HepG2 (cell line): ENCODE results near the gene SUPV3L1. TPM values are rescaled to one million over a fixed set of nuclear protein-coding genes. Genes with fewer than 3 reads are reported as not detected.

Experiments
- BORCS8-MEF2B ChIP-seq: sonication (generic); formaldehyde crosslinking; IDR thresholded peaks from 2 replicates; pipeline ENCODE4 v1.8.0; 2022; ENCODE audit warnings: mild to moderate bottlenecking, missing genetic modification reagents
- GATAD2A ChIP-seq: IDR thresholded peaks from 2 replicates; pipeline ENCODE4 v1.6.1; 2016
- JARID2 ChIP-seq: sonication (generic); formaldehyde crosslinking; IDR thresholded peaks from 2 replicates; pipeline ENCODE4 v1.8.1; 2023; ENCODE audit warnings: missing genetic modification reagents, inconsistent platforms; ENCODE audit not compliant: insufficient replicate concordance
- KLF11 ChIP-seq: IDR thresholded peaks from 2 replicates; pipeline ENCODE4 v1.6.1; 2016; ENCODE audit warnings: missing compliant biosample characterization
- NCOA1 ChIP-seq: sonication (generic); formaldehyde crosslinking; IDR thresholded peaks from 2 replicates; pipeline ENCODE4 v1.9.0; 2021; ENCODE audit warnings: missing genetic modification reagents
- NR2C2 ChIP-seq: sonication (generic); formaldehyde crosslinking; IDR thresholded peaks from 2 replicates; pipeline ENCODE4 v1.4.0; 2020; ENCODE audit warnings: missing genetic modification reagents, mild to moderate bottlenecking, moderate library complexity, borderline replicate concordance
- RAD21 ChIP-seq: fragments of 450-650 bp; formaldehyde crosslinking; IDR thresholded peaks from 2 replicates; pipeline ENCODE4 v1.5.0; 2020; ENCODE audit warnings: mild to moderate bottlenecking
- ZNF605 ChIP-seq: sonication (generic); formaldehyde crosslinking; IDR thresholded peaks from 2 replicates; pipeline ENCODE4 v1.8.0; 2022; ENCODE audit warnings: mild to moderate bottlenecking, missing genetic modification reagents
- polyA plus RNA-seq, 8 experiments: library from polyadenylated mRNA; depleted of rRNA in 3 of 8; stranded (reverse) in 7 of 8; unstranded in 1 of 8; fragments of >200 nt; fragmentation: Illumina TruSeq in 4 of 8; extraction: Trizol in 4 of 8; gene quantifications; 2 replicates each; pipeline versions ENCODE4 v1.2.1 to v1.2.3, GENCODE V29; 2011 to 2016; ENCODE audit warnings: low read depth in 4 of 8, missing spikeins in 1 of 8, mixed read lengths in 1 of 8; ENCODE audit not compliant: insufficient read depth in 1 of 8
- total RNA-seq, 5 experiments: library from RNA; depleted of rRNA; stranded (reverse); fragments of >200 nt; fragmentation: Illumina TruSeq; extraction: Trizol; gene quantifications; 2 replicates each; pipeline ENCODE4 v1.2.3, GENCODE V29; 2016; ENCODE audit warnings: low read depth in 1 of 5
- TF ChIP-seq, protein P1 (sequence below): sonication (generic); formaldehyde crosslinking; IDR thresholded peaks from 2 replicates; pipeline ENCODE4 v1.5.0; 2020; ENCODE audit warnings: missing genetic modification reagents
- TF ChIP-seq, protein P2 (sequence below): sonication (generic); formaldehyde crosslinking; conservative IDR thresholded peaks from 2 replicates; pipeline ENCODE4 v1.8.0; 2022; ENCODE audit warnings: low read depth, missing genetic modification reagents
- TF ChIP-seq, protein P3 (sequence below): sonication (generic); formaldehyde crosslinking; IDR thresholded peaks from 2 replicates; pipeline ENCODE4 v1.5.0; 2020; ENCODE audit warnings: missing genetic modification reagents
- TF ChIP-seq, protein P4 (sequence below): sonication (generic); formaldehyde crosslinking; IDR thresholded peaks from one replicate; pipeline ENCODE4 v1.5.1; 2020; ENCODE audit warnings: mild to moderate bottlenecking, missing genetic modification reagents; ENCODE audit errors: not compliant biosample characterization
- TF ChIP-seq, protein P5 (sequence below): sonication (generic); formaldehyde crosslinking; IDR thresholded peaks from 2 replicates; pipeline ENCODE4 v1.4.0; 2020; ENCODE audit warnings: missing genetic modification reagents

Gene SUPV3L1
- total and polyA plus RNA-seq, 2 of the 13 experiments (the other 11 are each of a cell fraction or from before 2014, with no cell fraction given), result 28.8 to 45.7 TPM

DNA sequence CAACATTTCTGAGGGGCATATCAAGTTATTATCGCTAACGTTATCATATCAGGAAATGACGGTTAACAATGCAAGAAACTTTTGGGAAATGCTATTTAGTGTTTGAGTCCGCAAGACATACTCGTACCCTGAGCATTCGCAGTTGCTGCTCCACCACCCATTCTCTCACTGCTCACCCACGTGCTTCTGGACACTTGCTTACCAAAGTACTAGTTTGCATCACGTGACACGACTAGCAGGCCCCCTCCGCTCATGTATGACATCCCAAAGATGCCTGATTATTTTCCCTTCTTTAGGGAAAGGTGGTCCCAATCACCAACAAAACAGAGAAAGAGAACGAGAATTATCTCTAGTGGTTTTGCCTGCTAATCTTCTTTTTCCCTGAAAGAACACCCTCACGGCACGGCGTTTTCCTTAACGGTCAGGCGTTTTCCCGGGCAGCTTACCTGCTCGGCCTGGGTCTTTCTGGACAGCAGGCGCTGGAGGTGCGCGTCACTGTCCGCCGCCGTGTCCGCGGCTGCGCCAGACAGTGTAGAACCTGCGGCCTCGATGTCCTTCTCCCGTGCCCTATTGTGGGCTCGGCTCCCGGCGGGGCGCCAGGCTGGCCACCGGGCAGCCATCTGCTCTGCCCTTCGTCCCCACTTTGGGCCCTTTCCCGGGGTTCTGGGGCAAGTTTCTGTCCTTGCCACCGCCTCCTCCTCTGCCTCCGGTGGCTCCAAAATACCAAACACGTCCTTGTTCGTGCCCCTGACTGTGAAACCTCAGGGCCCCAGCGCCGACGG is at the start of gene SUPV3L1 (continued):
- TF ChIP-seq, protein P1, sequence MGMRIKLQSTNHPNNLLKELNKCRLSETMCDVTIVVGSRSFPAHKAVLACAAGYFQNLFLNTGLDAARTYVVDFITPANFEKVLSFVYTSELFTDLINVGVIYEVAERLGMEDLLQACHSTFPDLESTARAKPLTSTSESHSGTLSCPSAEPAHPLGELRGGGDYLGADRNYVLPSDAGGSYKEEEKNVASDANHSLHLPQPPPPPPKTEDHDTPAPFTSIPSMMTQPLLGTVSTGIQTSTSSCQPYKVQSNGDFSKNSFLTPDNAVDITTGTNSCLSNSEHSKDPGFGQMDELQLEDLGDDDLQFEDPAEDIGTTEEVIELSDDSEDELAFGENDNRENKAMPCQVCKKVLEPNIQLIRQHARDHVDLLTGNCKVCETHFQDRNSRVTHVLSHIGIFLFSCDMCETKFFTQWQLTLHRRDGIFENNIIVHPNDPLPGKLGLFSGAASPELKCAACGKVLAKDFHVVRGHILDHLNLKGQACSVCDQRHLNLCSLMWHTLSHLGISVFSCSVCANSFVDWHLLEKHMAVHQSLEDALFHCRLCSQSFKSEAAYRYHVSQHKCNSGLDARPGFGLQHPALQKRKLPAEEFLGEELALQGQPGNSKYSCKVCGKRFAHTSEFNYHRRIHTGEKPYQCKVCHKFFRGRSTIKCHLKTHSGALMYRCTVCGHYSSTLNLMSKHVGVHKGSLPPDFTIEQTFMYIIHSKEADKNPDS (CRISPR knock-in tag), result 0 out of 2 replicates have a peak, but pooled peaks have one; percentile 25
- peak; percentile 24 for TF ChIP-seq ZNF605 (CRISPR knock-in tag)
- TF ChIP-seq, protein P2, sequence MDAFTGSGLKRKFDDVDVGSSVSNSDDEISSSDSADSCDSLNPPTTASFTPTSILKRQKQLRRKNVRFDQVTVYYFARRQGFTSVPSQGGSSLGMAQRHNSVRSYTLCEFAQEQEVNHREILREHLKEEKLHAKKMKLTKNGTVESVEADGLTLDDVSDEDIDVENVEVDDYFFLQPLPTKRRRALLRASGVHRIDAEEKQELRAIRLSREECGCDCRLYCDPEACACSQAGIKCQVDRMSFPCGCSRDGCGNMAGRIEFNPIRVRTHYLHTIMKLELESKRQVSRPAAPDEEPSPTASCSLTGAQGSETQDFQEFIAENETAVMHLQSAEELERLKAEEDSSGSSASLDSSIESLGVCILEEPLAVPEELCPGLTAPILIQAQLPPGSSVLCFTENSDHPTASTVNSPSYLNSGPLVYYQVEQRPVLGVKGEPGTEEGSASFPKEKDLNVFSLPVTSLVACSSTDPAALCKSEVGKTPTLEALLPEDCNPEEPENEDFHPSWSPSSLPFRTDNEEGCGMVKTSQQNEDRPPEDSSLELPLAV (CRISPR knock-in tag), result no peak
- no peak for TF ChIP-seq JARID2
- TF ChIP-seq KLF11 (CRISPR knock-in tag), result no peak
- TF ChIP-seq, protein P3, sequence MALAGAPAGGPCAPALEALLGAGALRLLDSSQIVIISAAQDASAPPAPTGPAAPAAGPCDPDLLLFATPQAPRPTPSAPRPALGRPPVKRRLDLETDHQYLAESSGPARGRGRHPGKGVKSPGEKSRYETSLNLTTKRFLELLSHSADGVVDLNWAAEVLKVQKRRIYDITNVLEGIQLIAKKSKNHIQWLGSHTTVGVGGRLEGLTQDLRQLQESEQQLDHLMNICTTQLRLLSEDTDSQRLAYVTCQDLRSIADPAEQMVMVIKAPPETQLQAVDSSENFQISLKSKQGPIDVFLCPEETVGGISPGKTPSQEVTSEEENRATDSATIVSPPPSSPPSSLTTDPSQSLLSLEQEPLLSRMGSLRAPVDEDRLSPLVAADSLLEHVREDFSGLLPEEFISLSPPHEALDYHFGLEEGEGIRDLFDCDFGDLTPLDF, result no peak
- TF ChIP-seq NCOA1 (CRISPR knock-in tag), result no peak
- TF ChIP-seq, protein P4, sequence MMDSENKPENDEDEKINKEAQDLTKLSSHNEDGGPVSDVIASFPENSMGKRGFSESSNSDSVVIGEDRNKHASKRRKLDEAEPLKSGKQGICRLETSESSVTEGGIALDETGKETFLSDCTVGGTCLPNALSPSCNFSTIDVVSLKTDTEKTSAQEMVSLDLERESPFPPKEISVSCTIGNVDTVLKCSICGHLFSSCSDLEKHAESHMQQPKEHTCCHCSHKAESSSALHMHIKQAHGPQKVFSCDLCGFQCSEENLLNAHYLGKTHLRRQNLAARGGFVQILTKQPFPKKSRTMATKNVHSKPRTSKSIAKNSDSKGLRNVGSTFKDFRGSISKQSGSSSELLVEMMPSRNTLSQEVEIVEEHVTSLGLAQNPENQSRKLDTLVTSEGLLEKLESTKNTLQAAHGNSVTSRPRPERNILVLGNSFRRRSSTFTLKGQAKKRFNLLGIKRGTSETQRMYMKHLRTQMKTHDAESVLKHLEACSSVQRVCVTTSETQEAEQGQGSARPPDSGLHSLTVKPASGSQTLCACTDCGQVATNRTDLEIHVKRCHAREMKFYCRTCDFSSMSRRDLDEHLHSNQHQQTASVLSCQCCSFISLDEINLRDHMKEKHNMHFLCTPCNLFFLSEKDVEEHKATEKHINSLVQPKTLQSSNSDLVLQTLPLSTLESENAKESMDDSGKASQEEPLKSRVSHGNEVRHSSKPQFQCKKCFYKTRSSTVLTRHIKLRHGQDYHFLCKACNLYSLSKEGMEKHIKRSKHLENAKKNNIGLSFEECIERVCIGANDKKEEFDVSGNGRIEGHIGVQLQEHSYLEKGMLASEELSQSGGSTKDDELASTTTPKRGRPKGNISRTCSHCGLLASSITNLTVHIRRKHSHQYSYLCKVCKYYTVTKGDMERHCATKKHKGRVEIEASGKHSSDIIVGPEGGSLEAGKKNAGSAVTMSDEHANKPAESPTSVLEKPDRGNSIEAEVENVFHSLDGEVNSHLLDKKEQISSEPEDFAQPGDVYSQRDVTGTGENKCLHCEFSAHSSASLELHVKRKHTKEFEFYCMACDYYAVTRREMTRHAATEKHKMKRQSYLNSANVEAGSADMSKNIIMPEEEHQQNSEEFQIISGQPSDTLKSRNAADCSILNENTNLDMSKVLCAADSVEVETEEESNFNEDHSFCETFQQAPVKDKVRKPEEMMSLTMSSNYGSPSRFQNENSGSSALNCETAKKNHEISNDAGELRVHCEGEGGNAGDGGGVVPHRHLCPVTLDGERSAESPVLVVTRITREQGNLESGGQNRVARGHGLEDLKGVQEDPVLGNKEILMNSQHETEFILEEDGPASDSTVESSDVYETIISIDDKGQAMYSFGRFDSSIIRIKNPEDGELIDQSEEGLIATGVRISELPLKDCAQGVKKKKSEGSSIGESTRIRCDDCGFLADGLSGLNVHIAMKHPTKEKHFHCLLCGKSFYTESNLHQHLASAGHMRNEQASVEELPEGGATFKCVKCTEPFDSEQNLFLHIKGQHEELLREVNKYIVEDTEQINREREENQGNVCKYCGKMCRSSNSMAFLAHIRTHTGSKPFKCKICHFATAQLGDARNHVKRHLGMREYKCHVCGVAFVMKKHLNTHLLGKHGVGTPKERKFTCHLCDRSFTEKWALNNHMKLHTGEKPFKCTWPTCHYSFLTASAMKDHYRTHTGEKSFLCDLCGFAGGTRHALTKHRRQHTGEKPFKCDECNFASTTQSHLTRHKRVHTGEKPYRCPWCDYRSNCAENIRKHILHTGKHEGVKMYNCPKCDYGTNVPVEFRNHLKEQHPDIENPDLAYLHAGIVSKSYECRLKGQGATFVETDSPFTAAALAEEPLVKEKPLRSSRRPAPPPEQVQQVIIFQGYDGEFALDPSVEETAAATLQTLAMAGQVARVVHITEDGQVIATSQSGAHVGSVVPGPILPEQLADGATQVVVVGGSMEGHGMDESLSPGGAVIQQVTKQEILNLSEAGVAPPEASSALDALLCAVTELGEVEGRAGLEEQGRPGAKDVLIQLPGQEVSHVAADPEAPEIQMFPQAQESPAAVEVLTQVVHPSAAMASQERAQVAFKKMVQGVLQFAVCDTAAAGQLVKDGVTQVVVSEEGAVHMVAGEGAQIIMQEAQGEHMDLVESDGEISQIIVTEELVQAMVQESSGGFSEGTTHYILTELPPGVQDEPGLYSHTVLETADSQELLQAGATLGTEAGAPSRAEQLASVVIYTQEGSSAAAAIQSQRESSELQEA (CRISPR knock-in tag), result no peak
- TF ChIP-seq, protein P5, sequence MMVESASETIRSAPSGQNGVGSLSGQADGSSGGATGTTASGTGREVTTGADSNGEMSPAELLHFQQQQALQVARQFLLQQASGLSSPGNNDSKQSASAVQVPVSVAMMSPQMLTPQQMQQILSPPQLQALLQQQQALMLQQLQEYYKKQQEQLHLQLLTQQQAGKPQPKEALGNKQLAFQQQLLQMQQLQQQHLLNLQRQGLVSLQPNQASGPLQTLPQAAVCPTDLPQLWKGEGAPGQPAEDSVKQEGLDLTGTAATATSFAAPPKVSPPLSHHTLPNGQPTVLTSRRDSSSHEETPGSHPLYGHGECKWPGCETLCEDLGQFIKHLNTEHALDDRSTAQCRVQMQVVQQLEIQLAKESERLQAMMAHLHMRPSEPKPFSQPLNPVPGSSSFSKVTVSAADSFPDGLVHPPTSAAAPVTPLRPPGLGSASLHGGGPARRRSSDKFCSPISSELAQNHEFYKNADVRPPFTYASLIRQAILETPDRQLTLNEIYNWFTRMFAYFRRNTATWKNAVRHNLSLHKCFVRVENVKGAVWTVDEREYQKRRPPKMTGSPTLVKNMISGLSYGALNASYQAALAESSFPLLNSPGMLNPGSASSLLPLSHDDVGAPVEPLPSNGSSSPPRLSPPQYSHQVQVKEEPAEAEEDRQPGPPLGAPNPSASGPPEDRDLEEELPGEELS (CRISPR knock-in tag), result no peak
- TF ChIP-seq RAD21 (CRISPR knock-in tag), result 0 out of 2 replicates have a peak, but pooled peaks have one; percentile 9
- TF ChIP-seq NR2C2 (CRISPR knock-in tag), result peak; percentile 55; the same call in 1 of the 2 replicates
- peak; percentile 39; the same call in 1 of the 2 replicates for TF ChIP-seq BORCS8-MEF2B (CRISPR knock-in tag)
- TF ChIP-seq GATAD2A (CRISPR knock-in tag), result peak; percentile 55; the same call in 1 of the 2 replicates
